Measurements from ENCODE around the gene ZNF784. TPM values are rescaled to one million over a fixed set of nuclear protein-coding genes. Genes with fewer than 3 reads are reported as not detected.
A peak's percentile ranks its signal among the peaks of the same experiment; 100 is the strongest.

The ZNF784 gene
- total and polyA plus RNA-seq, 7 donors = 4.9 to 22.2 (median 10.4) TPM

DNA sequence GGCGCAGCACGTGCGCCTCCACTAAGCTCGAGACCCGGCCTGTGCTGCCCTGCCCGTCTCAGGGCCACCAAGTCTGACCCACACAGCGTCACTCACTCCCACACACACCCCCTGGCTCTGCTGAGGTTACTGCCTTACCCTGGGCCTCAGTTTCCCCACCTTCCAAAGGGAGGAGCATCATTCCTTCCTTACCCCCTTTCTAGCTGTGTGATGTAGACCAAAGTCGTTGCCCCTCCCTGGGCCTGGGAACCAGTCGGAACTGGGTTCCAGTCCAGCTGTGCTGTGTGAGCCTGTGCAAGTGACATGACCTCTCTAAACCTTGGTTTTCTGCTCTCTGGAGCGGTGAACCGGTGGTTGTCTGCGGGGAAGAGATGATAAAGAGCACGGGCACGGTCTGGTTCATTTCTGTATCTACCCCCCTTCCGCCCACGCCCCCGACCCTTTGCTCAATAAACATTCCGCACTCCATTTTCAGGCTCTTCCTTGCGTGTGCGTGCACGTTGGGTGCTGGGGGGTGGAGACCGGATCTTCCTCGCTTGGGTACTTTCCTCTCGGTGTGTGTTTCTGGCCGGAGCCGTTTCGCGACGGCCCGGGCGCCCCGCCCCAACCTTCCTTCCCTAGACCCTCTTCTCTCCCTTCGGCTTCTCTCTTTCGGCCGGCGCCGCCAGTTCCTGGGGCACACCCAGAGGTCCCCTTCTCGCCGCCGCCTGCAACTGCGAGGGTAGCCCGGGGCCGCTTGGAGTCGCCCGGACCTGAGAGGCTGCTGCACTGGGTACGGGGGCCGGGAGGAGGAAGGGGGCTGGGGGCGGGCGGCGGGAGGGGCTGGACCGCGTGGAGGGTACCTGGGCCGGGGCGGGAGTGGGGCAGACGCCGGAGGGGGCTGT is 18.9 kb upstream of the ZNF784 start, which contains the start of gene ZNF581:
Gene ZNF581, plus strand, starts transcription at position 647 of the 884 bp plus-strand sequence. CDS start 923 bp downstream, outside the sequence.
- H3K27me3 ChIP-seq (ENCODE audit: insufficient read depth in 3 of 3, low read length in 2 of 3) = no peaks in the 10 kb centered on the region
- H3K27ac ChIP-seq = peak within 1 kb of the TSS; percentile 79
- H3K4me3 ChIP-seq = peak within 1 kb of the TSS; percentile 87
- no peaks in the 10 kb centered on the region for H3K9me3 ChIP-seq
- peaks cover 47% of the 10 kb centered on the region for H3K4me1 ChIP-seq
- peaks cover 0 to 16% of the 10 kb centered on the region in 2 donors for H3K36me3 ChIP-seq (ENCODE audit: insufficient read depth in 1 of 2, low read depth in 1 of 2)
- DNase-seq = peak; percentile 78 to 83
- WGBS, 3 donors = 1 to 4% (median 3%) methylated on average over 42 to 55 of the region's 56 CpGs
- TF ChIP-seq, protein P1, sequence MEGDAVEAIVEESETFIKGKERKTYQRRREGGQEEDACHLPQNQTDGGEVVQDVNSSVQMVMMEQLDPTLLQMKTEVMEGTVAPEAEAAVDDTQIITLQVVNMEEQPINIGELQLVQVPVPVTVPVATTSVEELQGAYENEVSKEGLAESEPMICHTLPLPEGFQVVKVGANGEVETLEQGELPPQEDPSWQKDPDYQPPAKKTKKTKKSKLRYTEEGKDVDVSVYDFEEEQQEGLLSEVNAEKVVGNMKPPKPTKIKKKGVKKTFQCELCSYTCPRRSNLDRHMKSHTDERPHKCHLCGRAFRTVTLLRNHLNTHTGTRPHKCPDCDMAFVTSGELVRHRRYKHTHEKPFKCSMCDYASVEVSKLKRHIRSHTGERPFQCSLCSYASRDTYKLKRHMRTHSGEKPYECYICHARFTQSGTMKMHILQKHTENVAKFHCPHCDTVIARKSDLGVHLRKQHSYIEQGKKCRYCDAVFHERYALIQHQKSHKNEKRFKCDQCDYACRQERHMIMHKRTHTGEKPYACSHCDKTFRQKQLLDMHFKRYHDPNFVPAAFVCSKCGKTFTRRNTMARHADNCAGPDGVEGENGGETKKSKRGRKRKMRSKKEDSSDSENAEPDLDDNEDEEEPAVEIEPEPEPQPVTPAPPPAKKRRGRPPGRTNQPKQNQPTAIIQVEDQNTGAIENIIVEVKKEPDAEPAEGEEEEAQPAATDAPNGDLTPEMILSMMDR (IDR thresholded peaks at IDR 0.05) = no peak
- ATAC-seq = peak; percentile 43 to 54 (median 48)
- intact Hi-C loops (cut with DNase I) = no loop called here

DNA sequence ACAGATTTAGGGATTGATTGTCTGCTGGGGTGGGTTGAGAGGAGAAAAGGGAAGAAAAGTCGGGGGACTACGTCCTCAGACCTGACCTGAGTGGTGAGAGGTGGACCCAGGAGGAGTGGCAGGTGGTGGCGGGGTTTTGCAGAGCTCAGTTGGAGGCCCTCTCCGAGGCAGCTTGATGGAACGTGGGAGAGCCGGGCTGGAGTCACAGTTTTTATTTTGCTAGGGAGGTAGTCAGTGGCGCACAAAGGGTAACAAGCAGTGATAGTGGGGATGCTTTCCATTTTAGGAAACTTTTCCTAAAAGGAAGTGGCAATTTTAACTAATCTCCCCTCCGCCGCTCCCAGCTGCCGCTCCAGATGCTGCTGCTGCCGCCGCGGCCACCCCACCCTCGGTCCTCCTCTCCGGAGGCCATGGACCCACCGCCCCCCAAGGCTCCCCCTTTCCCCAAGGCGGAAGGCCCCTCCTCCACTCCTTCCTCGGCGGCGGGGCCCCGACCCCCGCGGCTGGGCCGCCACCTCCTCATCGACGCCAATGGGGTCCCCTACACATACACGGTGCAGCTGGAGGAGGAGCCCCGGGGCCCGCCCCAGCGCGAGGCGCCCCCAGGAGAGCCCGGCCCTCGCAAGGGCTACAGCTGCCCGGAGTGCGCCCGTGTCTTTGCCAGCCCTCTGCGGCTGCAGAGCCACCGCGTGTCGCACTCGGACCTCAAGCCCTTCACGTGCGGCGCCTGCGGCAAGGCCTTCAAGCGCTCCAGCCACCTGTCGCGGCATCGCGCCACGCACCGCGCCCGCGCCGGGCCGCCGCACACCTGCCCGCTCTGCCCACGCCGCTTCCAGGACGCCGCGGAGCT is 18.0 kb upstream of the ZNF784 start:
- no peaks in the 10 kb centered on the region for H3K9me3 ChIP-seq
- peaks cover 50% of the 10 kb centered on the region for H3K4me1 ChIP-seq
- DNase-seq = no peak
- no peaks in the 10 kb centered on the region for H3K27me3 ChIP-seq (ENCODE audit: insufficient read depth in 3 of 3, low read length in 2 of 3)
- WGBS, 3 donors = 2 to 5% (median 4%) methylated on average over 45 to 65 of the region's 65 CpGs
- intact Hi-C loops (cut with DNase I) = no loop called here
- TF ChIP-seq, protein P1 (IDR thresholded peaks at IDR 0.05) = no peak
- peak overlapping the region; percentile 79 for H3K27ac ChIP-seq
- peak overlapping the region; percentile 87 for H3K4me3 ChIP-seq
- ATAC-seq = peak in 3 of 4 donors; percentile 0 to 15 (median 0)
- peaks cover 0 to 16% of the 10 kb centered on the region in 2 donors for H3K36me3 ChIP-seq (ENCODE audit: insufficient read depth in 1 of 2, low read depth in 1 of 2)

DNA sequence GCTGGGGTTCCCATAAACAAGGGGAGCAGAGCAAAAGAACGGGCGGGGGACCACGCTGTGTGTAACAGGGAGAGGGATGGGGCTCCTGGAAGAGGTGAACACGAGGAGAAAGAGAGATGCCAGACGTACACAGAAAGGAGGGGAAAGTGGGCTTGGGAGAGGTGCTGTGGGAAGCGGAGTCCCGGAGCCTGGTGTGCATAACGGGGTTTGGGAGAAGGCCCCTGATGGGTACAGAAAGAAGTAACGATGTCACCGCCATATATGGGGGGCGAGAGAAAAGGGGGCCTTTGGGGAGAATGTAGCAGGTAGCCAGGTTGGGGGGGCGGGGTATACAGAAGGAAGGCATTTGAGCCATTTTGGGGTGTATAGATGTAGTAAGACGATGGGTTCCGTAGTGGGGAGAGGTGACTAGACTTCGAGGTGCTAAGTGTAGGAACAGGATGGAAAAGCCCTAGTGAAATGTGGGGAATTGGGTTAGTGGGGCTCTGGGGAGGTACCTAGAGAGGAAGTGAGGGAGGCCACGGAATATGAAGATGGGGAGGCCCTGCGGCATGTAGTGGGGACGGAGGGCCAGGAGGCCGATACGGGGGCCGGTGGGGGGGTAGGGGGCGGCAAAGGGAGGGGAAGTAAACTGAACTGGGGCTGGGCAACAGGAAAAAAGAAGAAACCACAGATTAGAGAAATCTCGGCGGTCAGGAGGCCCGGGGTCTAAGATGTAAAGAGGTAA is 17.2 kb upstream of the ZNF784 start:
- H3K9me3 ChIP-seq = no peaks in the 10 kb centered on the region
- H3K36me3 ChIP-seq (ENCODE audit: insufficient read depth in 1 of 2, low read depth in 1 of 2) = peaks cover 0 to 16% of the 10 kb centered on the region in 2 donors
- intact Hi-C loops (cut with DNase I) = no loop called here
- ATAC-seq (peak in 2 of 4 donors; percentile 1 to 6), DNase-seq (no peak)
- H3K27ac ChIP-seq = peak overlapping the region; percentile 79
- no peaks in the 10 kb centered on the region for H3K27me3 ChIP-seq (ENCODE audit: insufficient read depth in 3 of 3, low read length in 2 of 3)
- peaks cover 44% of the 10 kb centered on the region for H3K4me1 ChIP-seq
- TF ChIP-seq, protein P1 (IDR thresholded peaks at IDR 0.05) = no peak
- H3K4me3 ChIP-seq = peak overlapping the region; percentile 87
- 2 to 3% (median 2%) methylated on average over 25 of the region's 25 CpGs for WGBS, 3 donors

Measured in psoas muscle (tissue), 8 donors.